GM12872 (cell line): ENCODE measurements around the gene FAM76B.

ENCODE experiments used
- CTCF ChIP-seq: IDR thresholded peaks from 3 replicates; pipeline ENCODE4 v1.5.1; 2011; ENCODE audit warnings: low read depth, mild to moderate bottlenecking, low read length, moderate library complexity; ENCODE audit not compliant: insufficient read depth

FAM76B gene

GRCh38 chr11:95767498-95767897, 22.1 kb downstream of the FAM76B start:
- no peak for TF ChIP-seq CTCF

GRCh38 chr11:95766701-95767100, 22.9 kb downstream of the FAM76B start:
- TF ChIP-seq CTCF: no peak

GRCh38 chr11:95764267-95764898, 25.2 kb downstream of the FAM76B start:
- peak; percentile 49; the same call in 2 of the 3 replicates for TF ChIP-seq CTCF

GRCh38 chr11:95762534-95762933, 27.0 kb downstream of the FAM76B start:
- no peak for TF ChIP-seq CTCF

GRCh38 chr11:95760941-95761340, 28.6 kb downstream of the FAM76B start:
- no peak for TF ChIP-seq CTCF

- TF ChIP-seq CTCF: no peak
Observed at GRCh38 chr11:95751515-95751914, 38.1 kb downstream of the FAM76B start.

GRCh38 chr11:95750101-95750500, 39.5 kb downstream of the FAM76B start:
- no peak for TF ChIP-seq CTCF
